ENCODE data around the gene FAT1.

The FAT1 gene

DNA sequence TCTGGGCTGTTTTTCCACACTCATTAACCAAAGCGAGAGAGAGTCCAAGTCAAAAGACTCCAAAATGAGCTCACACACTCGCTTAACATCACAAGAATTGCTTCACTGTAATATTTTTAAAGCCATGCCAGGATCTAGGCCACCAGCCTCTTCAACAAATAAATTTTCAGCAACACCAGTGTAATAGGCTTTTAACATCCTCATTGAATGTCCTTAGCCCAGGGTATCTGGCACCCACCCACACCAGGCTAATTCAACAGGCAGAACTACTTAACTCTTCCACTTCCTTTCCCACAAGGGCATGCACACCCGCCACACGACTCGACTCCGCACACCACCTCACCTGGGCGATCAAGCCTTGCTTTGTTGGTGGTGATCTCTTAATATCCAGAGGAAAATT is 34.2 kb downstream of the FAT1 start:
- peaks cover 55% of the 10 kb centered on the region for H3K4me1 ChIP-seq (ENCODE audit: insufficient read depth, low read length)

DNA sequence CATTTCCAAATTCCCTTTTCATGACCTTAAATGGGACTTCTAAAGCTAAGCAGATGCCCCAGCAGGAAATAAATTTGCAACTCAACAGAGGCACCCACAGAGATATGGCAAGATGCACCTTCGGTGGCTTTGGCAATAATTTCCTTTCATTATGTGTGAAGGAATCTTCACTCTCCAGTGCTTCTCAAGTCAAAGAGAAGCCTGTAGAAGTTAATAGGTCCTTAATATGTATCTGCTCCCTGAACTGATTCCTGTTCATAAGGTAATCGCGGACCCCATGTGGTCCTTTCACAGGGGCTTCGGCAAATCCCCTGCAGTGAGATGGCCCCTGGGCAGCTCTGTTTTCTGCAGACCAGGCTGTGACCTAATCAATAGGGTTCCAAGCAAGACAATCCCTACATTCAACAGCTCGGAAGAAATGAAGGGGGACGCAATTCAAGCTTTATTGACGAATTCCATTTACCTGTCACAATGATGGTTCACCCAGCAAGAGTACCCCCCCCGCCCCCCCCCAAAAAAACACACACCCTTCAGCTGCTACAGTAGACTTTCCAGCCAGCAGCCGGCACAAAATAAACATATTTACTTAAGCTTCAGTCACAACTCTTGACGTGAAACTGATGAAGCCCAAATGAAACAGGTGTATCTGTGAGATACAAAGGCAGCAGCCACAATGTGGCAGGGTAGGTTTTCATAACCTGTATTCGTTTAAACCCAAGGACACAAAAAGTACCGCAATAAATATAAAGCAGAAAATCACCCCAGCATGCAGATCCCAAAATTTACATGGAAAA is 35.3 kb downstream of the FAT1 start:
- H3K9ac ChIP-seq (ENCODE audit: low read depth, low read length), result peak overlapping the region; percentile 46; the same call in 1 of the 2 replicates
- peaks cover 14% of the 10 kb centered on the region; the same call in 1 of the 2 replicates for H3K27me3 ChIP-seq (ENCODE audit: insufficient read depth, low read length)
- H3K4me1 ChIP-seq (ENCODE audit: insufficient read depth, low read length), result peaks cover 53% of the 10 kb centered on the region
- H3K36me3 ChIP-seq (ENCODE audit: insufficient read depth, low read depth, low read length), result peaks cover 15% of the 10 kb centered on the region
- H3K9me3 ChIP-seq (ENCODE audit: insufficient read depth, low read depth, low read length), result no peaks in the 10 kb centered on the region
- no peak overlapping the region for H3K27ac ChIP-seq (ENCODE audit: low read length)
- peak overlapping the region; percentile 51 for H3K4me3 ChIP-seq (ENCODE audit: low read length)

More for the DNA sequence above, 34.2 kb downstream of the FAT1 start:
- peaks cover 14% of the 10 kb centered on the region; the same call in 1 of the 2 replicates for H3K27me3 ChIP-seq (ENCODE audit: insufficient read depth, low read length)
- peak overlapping the region; percentile 60 for H3K27ac ChIP-seq (ENCODE audit: low read length)
- peak overlapping the region; percentile 46 for H3K9ac ChIP-seq (ENCODE audit: low read depth, low read length)
- H3K36me3 ChIP-seq (ENCODE audit: insufficient read depth, low read depth, low read length), result peaks cover 16% of the 10 kb centered on the region
- H3K4me3 ChIP-seq (ENCODE audit: low read length), result peak overlapping the region; percentile 51; the same call in 1 of the 2 replicates
- H3K9me3 ChIP-seq (ENCODE audit: insufficient read depth, low read depth, low read length), result no peaks in the 10 kb centered on the region

- H3K27me3 ChIP-seq (ENCODE audit: insufficient read depth, low read length), result peaks cover 14% of the 10 kb centered on the region; the same call in 1 of the 2 replicates
- H3K9ac ChIP-seq (ENCODE audit: low read depth, low read length), result peak overlapping the region; percentile 19; the same call in 1 of the 2 replicates
- H3K27ac ChIP-seq (ENCODE audit: low read length), result no peak overlapping the region
- H3K4me1 ChIP-seq (ENCODE audit: insufficient read depth, low read length), result peaks cover 53% of the 10 kb centered on the region
- peaks cover 11% of the 10 kb centered on the region; the same call in 1 of the 2 replicates for H3K36me3 ChIP-seq (ENCODE audit: insufficient read depth, low read depth, low read length)
- peak overlapping the region; percentile 51 for H3K4me3 ChIP-seq (ENCODE audit: low read length)
- H3K9me3 ChIP-seq (ENCODE audit: insufficient read depth, low read depth, low read length), result no peaks in the 10 kb centered on the region
These were observed 36.4 kb downstream of the FAT1 start for GRCh38 chr4:186687265-186687664.

DNA sequence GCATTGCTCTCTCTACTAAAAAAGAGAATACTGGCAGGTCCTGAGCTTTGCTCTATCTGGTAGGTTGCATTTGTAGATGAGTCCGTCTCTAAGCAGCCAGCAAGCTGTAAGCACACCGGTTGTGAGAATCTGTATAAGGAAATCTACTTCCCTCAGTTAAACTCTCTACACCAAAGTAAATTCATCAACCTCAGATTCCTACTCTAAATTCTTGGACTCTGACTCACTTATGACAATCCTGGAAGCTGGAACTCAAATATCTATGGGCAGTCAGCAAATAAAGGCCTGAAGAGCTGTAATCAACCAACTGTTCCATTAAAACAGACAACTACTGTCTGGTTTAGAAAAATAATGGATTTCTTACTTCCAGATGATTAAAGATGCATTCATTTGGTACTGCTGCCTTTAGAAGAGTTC is 37.9 kb downstream of the FAT1 start:
- Histone ChIP-seq H3K27ac (ENCODE audit: low read length) (no peak overlapping the region), H3K9ac (ENCODE audit: low read depth, low read length) (no peak overlapping the region), H3K4me3 (ENCODE audit: low read length) (0 out of 2 replicates have a peak overlapping the region, but pooled peaks have one; percentile 9), H3K36me3 (ENCODE audit: insufficient read depth, low read depth, low read length) (peaks cover 7% of the 10 kb centered on the region; the same call in 1 of the 2 replicates), H3K27me3 (ENCODE audit: insufficient read depth, low read length) (peaks cover 14% of the 10 kb centered on the region; the same call in 1 of the 2 replicates), H3K4me1 (ENCODE audit: insufficient read depth, low read length) (peaks cover 54% of the 10 kb centered on the region), H3K9me3 (ENCODE audit: insufficient read depth, low read depth, low read length) (no peaks in the 10 kb centered on the region)

GRCh38 chr4:186684889-186685309 is 38.8 kb downstream of the FAT1 start:
- Histone ChIP-seq H3K27ac (ENCODE audit: low read length) (no peak overlapping the region), H3K4me1 (ENCODE audit: insufficient read depth, low read length) (peaks cover 54% of the 10 kb centered on the region), H3K9me3 (ENCODE audit: insufficient read depth, low read depth, low read length) (no peaks in the 10 kb centered on the region), H3K9ac (ENCODE audit: low read depth, low read length) (no peak overlapping the region), H3K27me3 (ENCODE audit: insufficient read depth, low read length) (peaks cover 14% of the 10 kb centered on the region; the same call in 1 of the 2 replicates), H3K36me3 (ENCODE audit: insufficient read depth, low read depth, low read length) (peaks cover 10% of the 10 kb centered on the region; the same call in 1 of the 2 replicates), H3K4me3 (ENCODE audit: low read length) (peak overlapping the region; percentile 9; the same call in 1 of the 2 replicates)

DNA sequence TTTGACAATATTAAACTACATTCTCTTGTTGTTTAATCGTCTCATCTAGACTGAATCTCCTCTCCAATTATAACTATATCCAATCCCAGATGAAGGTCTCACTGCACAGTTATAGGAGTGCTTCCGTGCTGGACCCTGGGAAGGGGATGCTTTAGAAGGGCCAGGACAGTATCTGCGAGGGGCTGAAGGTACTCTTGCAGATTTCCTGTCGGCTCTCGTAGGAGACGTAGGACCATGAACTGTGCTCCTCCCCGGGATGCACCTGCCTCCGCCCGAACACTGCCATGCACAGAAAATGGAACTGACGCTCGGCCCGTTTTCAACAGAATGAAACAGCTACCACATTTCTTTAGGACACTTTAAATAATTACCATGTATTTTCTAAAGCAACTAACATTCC is 39.4 kb downstream of the FAT1 start:
- H3K4me1 ChIP-seq (ENCODE audit: insufficient read depth, low read length), result peaks cover 47% of the 10 kb centered on the region
- no peak overlapping the region for H3K27ac ChIP-seq (ENCODE audit: low read length)
- no peak overlapping the region for H3K4me3 ChIP-seq (ENCODE audit: low read length)
- H3K27me3 ChIP-seq (ENCODE audit: insufficient read depth, low read length), result peaks cover 14% of the 10 kb centered on the region; the same call in 1 of the 2 replicates
- peaks cover 10% of the 10 kb centered on the region; the same call in 1 of the 2 replicates for H3K36me3 ChIP-seq (ENCODE audit: insufficient read depth, low read depth, low read length)
- no peak overlapping the region for H3K9ac ChIP-seq (ENCODE audit: low read depth, low read length)
- H3K9me3 ChIP-seq (ENCODE audit: insufficient read depth, low read depth, low read length), result no peaks in the 10 kb centered on the region

DNA sequence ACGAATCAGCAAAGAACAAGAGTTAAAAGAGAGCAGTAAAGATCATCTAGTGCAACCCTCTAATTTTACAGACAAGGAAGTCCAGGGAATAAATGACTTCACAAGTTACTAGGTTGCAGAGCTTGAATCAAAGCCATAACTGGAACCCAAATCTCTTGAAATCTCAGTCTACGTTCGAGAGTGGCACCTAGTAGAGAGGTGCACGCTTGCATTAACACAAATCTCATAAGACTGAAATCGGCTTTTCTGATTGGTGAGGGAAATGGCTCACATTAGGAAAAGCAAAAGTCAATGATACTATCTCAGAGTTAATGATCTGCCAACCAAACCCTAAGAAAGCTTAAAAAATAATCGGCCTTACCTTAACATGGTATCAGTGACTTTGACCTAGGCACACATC is 43.0 kb downstream of the FAT1 start:
- Histone ChIP-seq H3K4me1 (ENCODE audit: insufficient read depth, low read length) (peaks cover 34% of the 10 kb centered on the region), H3K9ac (ENCODE audit: low read depth, low read length) (no peak overlapping the region), H3K36me3 (ENCODE audit: insufficient read depth, low read depth, low read length) (peaks cover 10% of the 10 kb centered on the region; the same call in 1 of the 2 replicates), H3K27me3 (ENCODE audit: insufficient read depth, low read length) (no peaks in the 10 kb centered on the region; the same call in 1 of the 2 replicates), H3K27ac (ENCODE audit: low read length) (no peak overlapping the region), H3K4me3 (ENCODE audit: low read length) (no peak overlapping the region), H3K9me3 (ENCODE audit: insufficient read depth, low read depth, low read length) (no peaks in the 10 kb centered on the region)

DNA sequence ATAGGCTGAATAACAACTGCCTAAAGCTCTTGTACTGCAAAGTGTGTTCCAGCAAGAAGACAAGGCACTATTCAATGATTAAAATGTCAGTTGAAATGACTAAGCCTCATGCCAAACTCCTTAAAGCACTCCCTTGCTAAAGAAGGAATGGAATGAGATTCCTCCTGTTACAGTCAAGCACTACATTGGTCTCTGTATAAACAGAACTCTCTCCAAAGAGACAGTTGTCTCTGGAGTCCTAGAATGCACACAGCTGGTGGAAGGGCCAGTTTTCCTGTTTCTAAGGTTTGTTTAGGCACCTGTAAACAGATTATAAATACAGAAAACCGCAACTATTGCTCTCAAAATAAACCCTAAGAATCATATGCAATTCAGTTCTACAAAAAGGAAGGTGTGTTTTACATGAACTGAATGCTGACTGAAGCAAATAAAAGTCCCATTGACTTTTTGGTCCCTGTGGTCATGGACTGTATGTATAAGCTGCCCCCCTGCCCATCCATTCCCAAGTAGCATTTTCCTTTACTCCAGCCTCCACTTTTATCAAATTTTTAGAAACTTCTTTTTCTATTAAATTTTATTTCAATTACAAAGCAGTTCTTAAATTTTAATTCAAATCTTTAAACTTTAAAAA is 47.0 kb downstream of the FAT1 start:
- no peak overlapping the region for H3K27ac ChIP-seq (ENCODE audit: low read length)
- no peaks in the 10 kb centered on the region for H3K27me3 ChIP-seq (ENCODE audit: insufficient read depth, low read length)
- peaks cover 17% of the 10 kb centered on the region for H3K4me1 ChIP-seq (ENCODE audit: insufficient read depth, low read length)
- peaks cover 7% of the 10 kb centered on the region for H3K36me3 ChIP-seq (ENCODE audit: insufficient read depth, low read depth, low read length)
- H3K9ac ChIP-seq (ENCODE audit: low read depth, low read length), result no peak overlapping the region
- H3K4me3 ChIP-seq (ENCODE audit: low read length), result no peak overlapping the region
- H3K9me3 ChIP-seq (ENCODE audit: insufficient read depth, low read depth, low read length), result no peaks in the 10 kb centered on the region

DNA sequence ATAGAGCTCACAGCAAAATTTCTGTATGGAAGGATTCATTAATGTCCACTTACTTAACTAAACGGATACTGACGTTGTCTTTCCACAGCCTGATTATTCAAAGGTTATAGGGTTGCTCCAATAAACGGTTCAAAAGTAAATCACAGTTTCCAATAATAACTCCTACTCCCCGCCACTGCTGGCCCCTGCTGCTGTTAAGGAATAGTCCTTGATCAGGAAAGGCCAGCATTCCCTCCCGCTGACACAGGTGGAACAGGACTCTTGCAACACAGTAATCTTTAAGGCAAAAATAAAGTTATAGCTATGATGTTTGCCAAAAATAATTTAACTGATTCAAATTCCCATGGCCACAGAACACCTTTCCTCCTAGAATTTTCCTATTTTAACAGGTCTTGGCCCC is 53.9 kb downstream of the FAT1 start:
- Histone ChIP-seq H3K4me3 (ENCODE audit: low read length) (peak overlapping the region; percentile 64), H3K27me3 (ENCODE audit: insufficient read depth, low read length) (no peaks in the 10 kb centered on the region), H3K36me3 (ENCODE audit: insufficient read depth, low read depth, low read length) (peaks cover 20% of the 10 kb centered on the region), H3K27ac (ENCODE audit: low read length) (no peak overlapping the region), H3K9ac (ENCODE audit: low read depth, low read length) (peak overlapping the region; percentile 38; the same call in 1 of the 2 replicates), H3K9me3 (ENCODE audit: insufficient read depth, low read depth, low read length) (no peaks in the 10 kb centered on the region), H3K4me1 (ENCODE audit: insufficient read depth, low read length) (peaks cover 21% of the 10 kb centered on the region)

GRCh38 chr4:186669159-186669731 is 54.4 kb downstream of the FAT1 start:
- H3K4me1 ChIP-seq (ENCODE audit: insufficient read depth, low read length), result peaks cover 21% of the 10 kb centered on the region
- H3K9ac ChIP-seq (ENCODE audit: low read depth, low read length), result peak overlapping the region; percentile 38; the same call in 1 of the 2 replicates
- H3K36me3 ChIP-seq (ENCODE audit: insufficient read depth, low read depth, low read length), result peaks cover 19% of the 10 kb centered on the region
- H3K27me3 ChIP-seq (ENCODE audit: insufficient read depth, low read length), result no peaks in the 10 kb centered on the region
- H3K4me3 ChIP-seq (ENCODE audit: low read length), result peak overlapping the region; percentile 64
- no peak overlapping the region for H3K27ac ChIP-seq (ENCODE audit: low read length)
- no peaks in the 10 kb centered on the region for H3K9me3 ChIP-seq (ENCODE audit: insufficient read depth, low read depth, low read length)

DNA sequence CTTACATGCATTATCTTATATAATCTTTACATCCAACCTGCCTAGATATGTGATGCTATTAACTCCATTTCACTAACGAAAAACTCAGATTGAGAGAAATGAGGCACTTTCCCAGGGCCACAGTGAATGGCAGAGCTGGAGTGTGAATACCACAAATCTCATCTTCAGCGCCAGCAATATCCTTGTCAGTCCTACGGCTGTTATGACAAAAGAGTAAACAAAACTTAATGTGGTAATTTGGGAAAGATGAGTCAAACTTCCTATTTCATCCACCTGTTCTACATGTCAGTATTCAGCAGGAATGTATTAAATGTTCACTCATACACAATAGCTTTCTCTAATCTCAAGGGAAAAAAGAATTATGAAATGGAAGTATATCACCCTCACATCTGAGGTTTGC is 56.9 kb downstream of the FAT1 start:
- Histone ChIP-seq H3K36me3 (ENCODE audit: insufficient read depth, low read depth, low read length) (peaks cover 34% of the 10 kb centered on the region), H3K9me3 (ENCODE audit: insufficient read depth, low read depth, low read length) (no peaks in the 10 kb centered on the region), H3K4me3 (ENCODE audit: low read length) (no peak overlapping the region), H3K27ac (ENCODE audit: low read length) (no peak overlapping the region), H3K27me3 (ENCODE audit: insufficient read depth, low read length) (no peaks in the 10 kb centered on the region), H3K4me1 (ENCODE audit: insufficient read depth, low read length) (peaks cover 21% of the 10 kb centered on the region), H3K9ac (ENCODE audit: low read depth, low read length) (no peak overlapping the region)

Data from iPS-20b (cell line).